ENCODE data around the gene ZNF692. TPM values are rescaled to one million over a fixed set of nuclear protein-coding genes. Genes with fewer than 3 reads are reported as not detected.

Gene ZNF692
- total and polyA plus RNA-seq, 2 of the 13 experiments (the other 11 are each of a cell fraction or from before 2014, with no cell fraction given), result 27.3 to 45.8 TPM

GRCh38 chr1:248825909-248826760, 32.8 kb downstream of the ZNF692 start, which contains the start of gene SH3BP5L (continued):
- TF ChIP-seq, protein P1, sequence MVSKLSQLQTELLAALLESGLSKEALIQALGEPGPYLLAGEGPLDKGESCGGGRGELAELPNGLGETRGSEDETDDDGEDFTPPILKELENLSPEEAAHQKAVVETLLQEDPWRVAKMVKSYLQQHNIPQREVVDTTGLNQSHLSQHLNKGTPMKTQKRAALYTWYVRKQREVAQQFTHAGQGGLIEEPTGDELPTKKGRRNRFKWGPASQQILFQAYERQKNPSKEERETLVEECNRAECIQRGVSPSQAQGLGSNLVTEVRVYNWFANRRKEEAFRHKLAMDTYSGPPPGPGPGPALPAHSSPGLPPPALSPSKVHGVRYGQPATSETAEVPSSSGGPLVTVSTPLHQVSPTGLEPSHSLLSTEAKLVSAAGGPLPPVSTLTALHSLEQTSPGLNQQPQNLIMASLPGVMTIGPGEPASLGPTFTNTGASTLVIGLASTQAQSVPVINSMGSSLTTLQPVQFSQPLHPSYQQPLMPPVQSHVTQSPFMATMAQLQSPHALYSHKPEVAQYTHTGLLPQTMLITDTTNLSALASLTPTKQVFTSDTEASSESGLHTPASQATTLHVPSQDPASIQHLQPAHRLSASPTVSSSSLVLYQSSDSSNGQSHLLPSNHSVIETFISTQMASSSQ (IDR thresholded peaks at IDR 0.05; ENCODE audit: low read depth), result no peak
- TF ChIP-seq, protein P1 (CRISPR knock-in tag; IDR thresholded peaks at IDR 0.05; ENCODE audit: borderline replicate concordance), result peak; percentile 17; the same call in 1 of the 2 replicates
- TF ChIP-seq ZKSCAN8 (CRISPR knock-in tag; IDR thresholded peaks at IDR 0.05; ENCODE audit: borderline replicate concordance) (0 out of 2 replicates have a peak, but pooled peaks have one; percentile 33), ZNF337 (CRISPR knock-in tag; IDR thresholded peaks at IDR 0.05; ENCODE audit: borderline replicate concordance, low read depth) (no peak), IKZF5 (CRISPR knock-in tag; IDR thresholded peaks at IDR 0.05) (peak; percentile 45; the same call in 1 of the 2 replicates), ZNF766 (CRISPR knock-in tag; IDR thresholded peaks at IDR 0.05; ENCODE audit: borderline replicate concordance) (no peak; the same call in 1 of the 2 replicates), PAX8 (CRISPR knock-in tag; IDR thresholded peaks at IDR 0.05; ENCODE audit: borderline replicate concordance) (no peak), GTF2F1 (IDR thresholded peaks at IDR 0.05; ENCODE audit: low read length) (0 out of 2 replicates have a peak, but pooled peaks have one; percentile 18), POLR2G (IDR thresholded peaks at IDR 0.05; ENCODE audit: low read depth, low read length) (peak; percentile 89), SIN3A (IDR thresholded peaks at IDR 0.05; ENCODE audit: borderline replicate concordance, low read depth, low read length) (no peak), ZNF569 (CRISPR knock-in tag; IDR thresholded peaks at IDR 0.05; ENCODE audit: borderline replicate concordance) (peak; percentile 84; the same call in 1 of the 2 replicates), ZKSCAN1 (IDR thresholded peaks at IDR 0.05; ENCODE audit: low read length) (peak; percentile 35; the same call in 1 of the 2 replicates), GATA4 (IDR thresholded peaks at IDR 0.05; ENCODE audit: borderline replicate concordance, low read depth) (peak; percentile 41; the same call in 1 of the 2 replicates), ZNF746 (CRISPR knock-in tag; IDR thresholded peaks at IDR 0.05) (0 out of 2 replicates have a peak, but pooled peaks have one; percentile 73), HBP1 (CRISPR knock-in tag; IDR thresholded peaks at IDR 0.05; ENCODE audit: low read depth) (peak; percentile 61; the same call in 1 of the 2 replicates), ZNF747 (CRISPR knock-in tag; IDR thresholded peaks at IDR 0.05; ENCODE audit: borderline replicate concordance) (no peak), ZBTB3 (CRISPR knock-in tag; IDR thresholded peaks at IDR 0.05; ENCODE audit: borderline replicate concordance, low read depth) (no peak; the same call in 1 of the 2 replicates), RBM39 (IDR thresholded peaks at IDR 0.05; ENCODE audit: low read depth, low read length, poor library complexity, severe bottlenecking) (peak; percentile 82), HNRNPL (IDR thresholded peaks at IDR 0.05; ENCODE audit: low read depth, low read length) (no peak)
- TF ChIP-seq, protein P2, sequence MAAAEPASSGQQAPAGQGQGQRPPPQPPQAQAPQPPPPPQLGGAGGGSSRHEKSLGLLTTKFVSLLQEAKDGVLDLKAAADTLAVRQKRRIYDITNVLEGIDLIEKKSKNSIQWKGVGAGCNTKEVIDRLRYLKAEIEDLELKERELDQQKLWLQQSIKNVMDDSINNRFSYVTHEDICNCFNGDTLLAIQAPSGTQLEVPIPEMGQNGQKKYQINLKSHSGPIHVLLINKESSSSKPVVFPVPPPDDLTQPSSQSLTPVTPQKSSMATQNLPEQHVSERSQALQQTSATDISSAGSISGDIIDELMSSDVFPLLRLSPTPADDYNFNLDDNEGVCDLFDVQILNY (CRISPR knock-in tag; conservative IDR thresholded peaks at IDR 0.05), result no peak

Measured in HepG2 (cell line).